HUES64 (cell line): ENCODE measurements around the gene FAM32A.
"Not testable (repeated sequence)": the region's sequence is repeated elsewhere in the genome, so short reads cannot be mapped to it uniquely, and the experiment has no call there.

Experiments
- H3K27ac ChIP-seq: 2 replicates; pipeline ENCODE4 v1.7.0; 2013; ENCODE audit warnings: low read depth, low read length, inconsistent platforms
- H3K27me3 ChIP-seq: 2 replicates; pipeline ENCODE4 v1.6.1; 2013; ENCODE audit warnings: mild to moderate bottlenecking, low read length; ENCODE audit not compliant: insufficient read depth
- H3K36me3 ChIP-seq: 2 replicates; pipeline ENCODE4 v1.6.1; 2013; ENCODE audit warnings: mild to moderate bottlenecking, low read length; ENCODE audit not compliant: insufficient read depth
- H3K4me1 ChIP-seq: 2 replicates; pipeline ENCODE4 v1.6.1; 2013; ENCODE audit warnings: mild to moderate bottlenecking, low read length, moderate library complexity; ENCODE audit not compliant: insufficient read depth
- H3K4me3 ChIP-seq: 2 replicates; pipeline ENCODE4 v1.5.1; 2013; ENCODE audit warnings: mild to moderate bottlenecking, low read length, moderate library complexity
- H3K9ac ChIP-seq: 2 replicates; pipeline ENCODE4 v1.6.1; 2013; ENCODE audit warnings: mild to moderate bottlenecking, low read depth, low read length
- H3K9me3 ChIP-seq: 2 replicates; pipeline ENCODE4 v1.6.1; 2013; ENCODE audit warnings: low read depth, low read length; ENCODE audit not compliant: insufficient read depth
- WGBS: fragments of 150-250, 120-280 bp; methylation state at CpG from one replicate; pipeline ENCODE4 v1.1.7; 2013; ENCODE audit warnings: missing lambda C conversion rate; 5-methylcytosine and 5-hydroxymethylcytosine counted together

Gene FAM32A

GRCh38 chr19:16167055-16167454, 18.2 kb upstream of the FAM32A start:
- H3K9ac ChIP-seq: no peak overlapping the region
- no peaks in the 10 kb centered on the region for H3K27me3 ChIP-seq
- H3K9me3 ChIP-seq: no peaks in the 10 kb centered on the region
- H3K4me3 ChIP-seq: no peak overlapping the region
- H3K27ac ChIP-seq: no peak overlapping the region
- no peaks in the 10 kb centered on the region for H3K36me3 ChIP-seq
- WGBS: 94% methylated on average over 5 of the region's 5 CpGs
- H3K4me1 ChIP-seq: no peaks in the 10 kb centered on the region

- no peak overlapping the region for H3K27ac ChIP-seq
- H3K9me3 ChIP-seq: no peaks in the 10 kb centered on the region
- no peak overlapping the region for H3K9ac ChIP-seq
- H3K36me3 ChIP-seq: no peaks in the 10 kb centered on the region
- no peaks in the 10 kb centered on the region for H3K4me1 ChIP-seq
- H3K27me3 ChIP-seq: no peaks in the 10 kb centered on the region
- WGBS: 87% methylated on average over 2 of the region's 2 CpGs
- H3K4me3 ChIP-seq: no peak overlapping the region
Observed at GRCh38 chr19:16168465-16169081, 16.6 kb upstream of the FAM32A start.

- Histone ChIP-seq H3K36me3 (no peaks in the 10 kb centered on the region), H3K4me3 (no peak overlapping the region), H3K27me3 (no peaks in the 10 kb centered on the region), H3K9ac (no peak overlapping the region), H3K9me3 (no peaks in the 10 kb centered on the region), H3K27ac (no peak overlapping the region), H3K4me1 (no peaks in the 10 kb centered on the region)
- WGBS: 86% methylated on average over 1 of the region's 1 CpG
Observed at GRCh38 chr19:16170134-16170533, 15.1 kb upstream of the FAM32A start.

- Histone ChIP-seq H3K27me3 (no peaks in the 10 kb centered on the region), H3K9me3 (0 out of 2 replicates have a peak, but pooled peaks cover 2% of the 10 kb centered on the region), H3K9ac (no peak overlapping the region), H3K4me1 (no peaks in the 10 kb centered on the region), H3K27ac (no peak overlapping the region), H3K4me3 (no peak overlapping the region), H3K36me3 (no peaks in the 10 kb centered on the region)
- WGBS: 100% methylated on average over 1 of the region's 2 CpGs
Observed at GRCh38 chr19:16175954-16176353, 9.3 kb upstream of the FAM32A start.

GRCh38 chr19:16178866-16179265, 6.3 kb upstream of the FAM32A start:
- not testable (repeated sequence) for H3K4me1 ChIP-seq, H3K36me3 ChIP-seq, H3K27me3 ChIP-seq, H3K4me3 ChIP-seq, H3K9ac ChIP-seq, H3K9me3 ChIP-seq, H3K27ac ChIP-seq
- 92% methylated on average over 5 of the region's 5 CpGs for WGBS

GRCh38 chr19:16180611-16181010, 4.6 kb upstream of the FAM32A start:
- H3K27ac ChIP-seq: no peak overlapping the region
- no peaks in the 10 kb centered on the region for H3K27me3 ChIP-seq

GRCh38 chr19:16184665-16185122, 516 bp upstream of the FAM32A start:
- 72% methylated on average over 18 of the region's 18 CpGs for whole genome bisulfite sequencing
- Histone ChIP-seq H3K36me3 (peaks cover 24% of the 10 kb centered on the region), H3K27ac (no peak overlapping the region), H3K9ac (no peak overlapping the region), H3K4me1 (no peaks in the 10 kb centered on the region), H3K4me3 (peak overlapping the region; percentile 73), H3K27me3 (no peaks in the 10 kb centered on the region), H3K9me3 (no peaks in the 10 kb centered on the region)

More at GRCh38 chr19:16180611-16181010, 4.6 kb upstream of the FAM32A start:
- Histone ChIP-seq H3K9me3 (0 out of 2 replicates have a peak, but pooled peaks cover under 1% of the 10 kb centered on the region), H3K4me1 (no peaks in the 10 kb centered on the region), H3K9ac (no peak overlapping the region), H3K36me3 (no peaks in the 10 kb centered on the region), H3K4me3 (no peak overlapping the region)
- 79% methylated on average over 4 of the region's 4 CpGs for WGBS

GRCh38 chr19:16185768-16186123, 536 bp downstream of the FAM32A start:
- Histone ChIP-seq H3K9ac (peak overlapping the region; percentile 90), H3K27ac (peak overlapping the region; percentile 79), H3K4me3 (peak overlapping the region; percentile 73), H3K9me3 (no peaks in the 10 kb centered on the region), H3K4me1 (no peaks in the 10 kb centered on the region), H3K27me3 (no peaks in the 10 kb centered on the region), H3K36me3 (peaks cover 34% of the 10 kb centered on the region)
- WGBS: 4% methylated on average over 20 of the region's 20 CpGs

- no peaks in the 10 kb centered on the region for H3K4me1 ChIP-seq
- peaks cover 51% of the 10 kb centered on the region for H3K36me3 ChIP-seq
- no peak overlapping the region for H3K9ac ChIP-seq
- H3K9me3 ChIP-seq: no peaks in the 10 kb centered on the region
- no peak overlapping the region for H3K27ac ChIP-seq
- WGBS: 92% methylated on average over 3 of the region's 3 CpGs
- H3K27me3 ChIP-seq: no peaks in the 10 kb centered on the region
- no peak overlapping the region for H3K4me3 ChIP-seq
Observed at GRCh38 chr19:16188521-16188920, 3.3 kb downstream of the FAM32A start.

GRCh38 chr19:16190198-16190597, 5.0 kb downstream of the FAM32A start:
- Histone ChIP-seq H3K27ac (no peak overlapping the region), H3K4me1 (no peaks in the 10 kb centered on the region), H3K4me3 (no peak overlapping the region), H3K9me3 (no peaks in the 10 kb centered on the region), H3K9ac (no peak overlapping the region), H3K27me3 (no peaks in the 10 kb centered on the region), H3K36me3 (peaks cover 51% of the 10 kb centered on the region)
- 98% methylated on average over 6 of the region's 6 CpGs for WGBS

- Histone ChIP-seq H3K4me1 (no peaks in the 10 kb centered on the region), H3K27me3 (no peaks in the 10 kb centered on the region), H3K27ac (no peak overlapping the region), H3K4me3 (no peak overlapping the region), H3K36me3 (peaks cover 51% of the 10 kb centered on the region), H3K9ac (no peak overlapping the region), H3K9me3 (no peaks in the 10 kb centered on the region)
- WGBS: 95% methylated on average over 10 of the region's 10 CpGs
Observed at GRCh38 chr19:16190736-16191135, 5.5 kb downstream of the FAM32A start.
